A549 (cell line): ENCODE data around the gene MEIKIN. TPM values are rescaled to one million over a fixed set of nuclear protein-coding genes. Genes with fewer than 3 reads are reported as not detected.

Experiments
- ATAC-seq, 2 experiments: fragments of 200-7000 bp in 1 of 2; fragments of >200 bp in 1 of 2; cut with Nextera tagmentation in 1 of 2; cut with Tn5 transposase in 1 of 2; 3 replicates each; pipeline versions ENCODE4 v1.8.0 to v1.9.1; 2018 to 2020; ENCODE audit warnings: mild to moderate bottlenecking in 1 of 2, moderate library complexity in 1 of 2
- CTCF ChIA-PET: fragments of 300-600 bp; sonication (Branson Sonifier 250); formaldehyde crosslinking; extraction: SDS; loops from one replicate; lab custom pipeline; 2021; ENCODE audit warnings: antibody characterized with exemption, inconsistent platforms; lab: Yijun Ruan, JAX
- POLR2A ChIA-PET: fragments of 350-600 bp; formaldehyde crosslinking; extraction: SDS; loops from one replicate; lab custom pipeline; 2021; ENCODE audit warnings: antibody characterized with exemption, inconsistent platforms; lab: Yijun Ruan, JAX
- DNase-seq, 2 experiments: peaks; one replicate each; pipeline versions ENCODE4 v3.0.0 to v3.0.0-alpha.2; 2011 to 2016; ENCODE audit warnings: low read depth in 1 of 2, low spot score in 1 of 2
- FAIRE-seq: peaks from 2 replicates; lab custom pipeline; 2011; peaks lifted over from hg19 to GRCh38; lab: Jason Lieb, UNC
- H3K27ac ChIP-seq, 2 experiments: fragments of >200 bp; sonication (Bioruptor Twin); formaldehyde crosslinking; 3 replicates each; pipeline ENCODE4 v1.5.1; 2016 to 2017
- H3K4me1 ChIP-seq: fragments of >200 bp; sonication (Bioruptor Twin); formaldehyde crosslinking; 3 replicates; pipeline ENCODE4 v1.6.1; 2016
- H3K4me2 ChIP-seq: fragments of >200 bp; sonication (Bioruptor Twin); formaldehyde crosslinking; 3 replicates; pipeline ENCODE4 v1.6.1; 2016
- H3K4me3 ChIP-seq: fragments of >200 bp; sonication (Bioruptor Twin); formaldehyde crosslinking; 3 replicates; pipeline ENCODE4 v1.5.1; 2016
- H3K9me3 ChIP-seq: fragments of >200 bp; sonication (Bioruptor Twin); formaldehyde crosslinking; 3 replicates; pipeline ENCODE4 v1.6.1; 2016
- CBX8 ChIP-seq: fragments of 200-600 bp; sonication (generic); IDR thresholded peaks from 2 replicates; pipeline ENCODE4 v1.6.1; 2016
- CEBPB ChIP-seq, 2 experiments: fragments of >200 bp in 1 of 2; sonication (Bioruptor Twin) in 1 of 2; formaldehyde crosslinking in 1 of 2; IDR thresholded peaks; 2 replicates each; pipeline ENCODE4 v1.6.1; 2012 to 2016
- CTCF ChIP-seq: fragments of >200 bp; sonication (Bioruptor Twin); formaldehyde crosslinking; IDR thresholded peaks from 3 replicates; pipeline ENCODE4 v1.5.1; 2016
- ELK1 ChIP-seq: fragments of 150-350 bp; IDR thresholded peaks from 2 replicates; pipeline ENCODE4 v1.6.1; 2014; ENCODE audit warnings: low read depth, mild to moderate bottlenecking, low read length
- EP300 ChIP-seq, 2 experiments: fragments of >200 bp; sonication (Bioruptor Twin); formaldehyde crosslinking; IDR thresholded peaks; 2 replicates in 1 of 2; 3 replicates in 1 of 2; pipeline ENCODE4 v1.6.1; 2016 to 2017
- HDAC2 ChIP-seq: fragments of 200-600 bp; sonication (generic); IDR thresholded peaks from 2 replicates; pipeline ENCODE4 v1.6.1; 2016
- HES2 ChIP-seq: fragments of >200 bp; sonication (Bioruptor Twin); formaldehyde crosslinking; IDR thresholded peaks from 2 replicates; pipeline ENCODE4 v1.6.1; 2016
- HMGXB4 ChIP-seq: fragments of 250-450 bp; sonication (Bioruptor Pico); IDR thresholded peaks from 2 replicates; pipeline ENCODE4 v1.5.0; 2021; ENCODE audit warnings: mild to moderate bottlenecking, moderate library complexity, borderline replicate concordance
- KDM1A ChIP-seq: fragments of 200-600 bp; sonication (generic); IDR thresholded peaks from 2 replicates; pipeline ENCODE4 v1.6.1; 2016; ENCODE audit warnings: low read depth, mild to moderate bottlenecking
- MAFK ChIP-seq: fragments of 450-650 bp; IDR thresholded peaks from 2 replicates; pipeline ENCODE4 v1.6.1; 2014; ENCODE audit not compliant: partially characterized antibody
- REST ChIP-seq: fragments of 200-600 bp; sonication (generic); IDR thresholded peaks from 2 replicates; pipeline ENCODE4 v1.6.1; 2016; ENCODE audit warnings: antibody characterized with exemption, mild to moderate bottlenecking, moderate library complexity
- RNF2 ChIP-seq: fragments of 200-600 bp; sonication (generic); IDR thresholded peaks from 2 replicates; pipeline ENCODE4 v1.6.1; 2016; ENCODE audit warnings: low read depth, mild to moderate bottlenecking, antibody characterized with exemption, moderate library complexity, borderline replicate concordance
- SMC3 ChIP-seq: fragments of >200 bp; sonication (Bioruptor Twin); formaldehyde crosslinking; IDR thresholded peaks from 3 replicates; pipeline ENCODE4 v1.6.1; 2018; ENCODE audit warnings: inconsistent platforms
- WGBS: methylation state at CpG from one replicate; pipeline ENCODE4 v1.1.6; 2017; ENCODE audit errors: missing lambda C conversion rate; 5-methylcytosine and 5-hydroxymethylcytosine counted together
- polyA plus RNA-seq, 4 experiments: library from polyadenylated mRNA; depleted of rRNA in 3 of 4; stranded (reverse); fragments of >200 nt; fragmentation: RNase III in 1 of 4; extraction: RNeasy Plus Mini Kit Qiagen cat#74134 plus additional on column Dnase treatment in 1 of 4; gene quantifications; 2 replicates in 3 of 4; 3 replicates in 1 of 4; pipeline ENCODE4 v1.2.3, GENCODE V29; 2011 to 2017

Gene MEIKIN
- polyA plus RNA-seq, 2 of the 4 experiments (the other 2 are of a cell fraction), result not detected

- Histone ChIP-seq H3K4me1 (no peaks in the 10 kb centered on the region), H3K27ac (no peak overlapping the region), H3K4me3 (no peak overlapping the region), H3K4me2 (no peak overlapping the region), H3K9me3 (no peaks in the 10 kb centered on the region; the same call in 2 of the 3 replicates)
- FAIRE-seq (no peak), DNase-seq (no peak), ATAC-seq (no peak)
- ChIA-PET CTCF (no interaction called here), POLR2A (no interaction called here)
- TF ChIP-seq CEBPB (IDR thresholded peaks at IDR 0.05), result peak in 1 of 2 experiments; percentile 24; a peak in 1 of 4 replicates
- TF ChIP-seq REST, result peak; percentile 91
- TF ChIP-seq KDM1A, result no peak
These were observed 45.8 kb downstream of the MEIKIN start for GRCh38 chr5:131899686-131900085.

GRCh38 chr5:131883984-131884383 lies 61.5 kb downstream of the MEIKIN start:
- Histone ChIP-seq H3K4me1 (no peaks in the 10 kb centered on the region), H3K4me3 (no peak overlapping the region), H3K9me3 (no peaks in the 10 kb centered on the region), H3K27ac (no peak overlapping the region), H3K4me2 (no peak overlapping the region)
- ATAC-seq, result no peak
- ChIA-PET CTCF (no interaction called here), POLR2A (no interaction called here)
- TF ChIP-seq EP300 (IDR thresholded peaks at IDR 0.05), result no peak
- TF ChIP-seq HDAC2, result no peak
- no peak for TF ChIP-seq CBX8
- no peak for TF ChIP-seq RNF2
- TF ChIP-seq HMGXB4 (CRISPR knock-in tag), result no peak
- TF ChIP-seq HES2, result no peak
- TF ChIP-seq SMC3, result no peak
- TF ChIP-seq ELK1, result no peak
- TF ChIP-seq MAFK, result no peak
- DNase-seq, result no peak
- FAIRE-seq, result no peak
- WGBS, result 15% methylated on average over 3 of the region's 5 CpGs

- POLR2A ChIA-PET, result no interaction called here
- CTCF ChIA-PET, result no interaction called here
- TF ChIP-seq MAFK, result peak; percentile 72
- TF ChIP-seq CTCF, result no peak
These were observed 65.8 kb downstream of the MEIKIN start for GRCh38 chr5:131879705-131880104.

More at GRCh38 chr5:131879705-131880104, 65.8 kb downstream of the MEIKIN start:
- Histone ChIP-seq H3K9me3 (no peaks in the 10 kb centered on the region), H3K27ac (no peak overlapping the region), H3K4me2 (no peak overlapping the region), H3K4me1 (no peaks in the 10 kb centered on the region), H3K4me3 (no peak overlapping the region)
- no peak for DNase-seq
- no peak for ATAC-seq
- WGBS, result 56% methylated on average over 5 of the region's 5 CpGs
- FAIRE-seq, result no peak
